Medulla oblongata (tissue), 1 donor: ENCODE results near the gene WNK4.
A peak's percentile ranks its signal among the peaks of the same experiment; 100 is the strongest.

Experiments
- DNase-seq: peaks from one replicate; pipeline ENCODE4 v3.0.0-alpha.2; 2015; ENCODE audit errors: extremely low spot score

The WNK4 gene

GRCh38 chr17:42796066-42796758 lies 15.8 kb downstream of the WNK4 start:
- DNase-seq, result no peak

GRCh38 chr17:42797067-42798007 lies 16.9 kb downstream of the WNK4 start:
- no peak for DNase-seq

- no peak for DNase-seq
Measured at GRCh38 chr17:42798011-42798382, 17.6 kb downstream of the WNK4 start.

DNA sequence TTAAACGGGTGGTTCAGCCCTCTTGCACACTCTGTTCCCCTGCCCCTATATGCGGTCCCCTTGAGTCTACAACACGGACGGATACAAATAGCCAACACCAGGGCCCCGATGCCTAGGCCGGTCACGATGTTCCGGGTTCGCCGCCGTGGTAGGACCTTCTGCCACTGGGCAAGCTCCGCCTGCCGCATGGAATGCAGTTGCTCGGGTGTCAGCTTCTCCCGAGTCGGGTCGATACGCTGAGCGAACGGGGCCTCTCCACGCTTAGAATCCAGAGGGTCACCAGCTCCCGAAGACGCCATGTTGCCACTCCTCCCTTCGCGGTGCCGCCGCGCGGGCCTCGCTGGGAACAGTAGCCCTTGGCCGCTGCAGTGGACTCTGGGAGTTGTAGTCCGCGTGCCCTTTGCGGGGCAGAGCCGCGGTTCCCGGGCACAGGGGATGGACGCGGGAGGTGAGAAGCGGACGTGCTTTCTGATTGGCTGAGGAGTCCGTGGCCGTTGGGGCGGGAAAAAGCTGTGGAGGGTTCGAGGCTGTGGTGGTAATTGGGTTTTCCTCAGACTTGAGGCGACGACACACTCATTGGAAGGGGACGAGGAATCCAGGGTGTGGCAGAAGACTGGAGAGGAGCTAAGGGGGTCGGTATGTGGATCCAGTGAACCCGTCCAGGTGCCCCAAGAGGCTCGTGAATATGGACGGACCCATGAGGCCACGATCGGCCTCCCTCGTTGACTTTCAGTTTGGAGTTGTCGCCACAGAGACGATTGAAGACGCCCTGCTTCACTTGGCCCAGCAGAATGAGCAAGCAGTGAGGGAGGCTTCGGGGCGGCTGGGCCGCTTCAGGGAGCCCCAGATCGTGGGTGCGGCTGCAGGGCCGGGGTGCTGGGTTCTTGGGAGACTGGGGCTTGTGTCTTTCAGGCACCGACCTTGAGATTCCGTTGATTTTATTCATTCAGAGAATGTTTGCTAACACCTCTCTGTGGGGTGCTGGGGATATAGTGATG lies 18.3 kb downstream of the WNK4 start, which contains the start of the genes CNTD1 and COA3:
TSS of gene CNTD1 (plus strand) at position 479 of the 998 bp plus-strand sequence. CDS start at position 686, 207 bp downstream.
TSS of gene COA3 (minus strand) at position 322 of the 998 bp plus-strand sequence. CDS start at position 299, 23 bp downstream.
- peak; percentile 86 for DNase-seq

- DNase-seq, result no peak
Measured at GRCh38 chr17:42803074-42803883, 22.9 kb downstream of the WNK4 start.

- no peak for DNase-seq
Measured at GRCh38 chr17:42804918-42805367, 24.5 kb downstream of the WNK4 start.

DNA sequence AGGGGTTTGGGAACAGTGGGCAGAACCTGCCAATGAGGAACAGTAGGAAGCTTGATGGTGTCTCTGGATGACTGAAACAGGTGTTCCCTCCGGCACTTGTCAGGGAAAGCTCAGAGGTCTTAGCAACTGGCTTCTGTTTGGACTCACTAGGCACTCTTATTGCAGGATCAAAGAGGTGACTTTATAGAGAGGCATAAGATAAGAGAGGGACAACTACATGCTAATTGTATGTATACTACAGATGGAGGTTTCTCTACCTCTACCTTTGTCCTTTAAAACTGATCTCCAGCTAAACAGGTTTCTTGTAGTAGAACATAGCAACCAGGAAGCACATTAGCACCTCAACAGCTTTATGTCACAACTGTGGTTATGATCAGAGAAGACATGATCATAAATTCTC lies 25.8 kb downstream of the WNK4 start:
- DNase-seq, result no peak

DNA sequence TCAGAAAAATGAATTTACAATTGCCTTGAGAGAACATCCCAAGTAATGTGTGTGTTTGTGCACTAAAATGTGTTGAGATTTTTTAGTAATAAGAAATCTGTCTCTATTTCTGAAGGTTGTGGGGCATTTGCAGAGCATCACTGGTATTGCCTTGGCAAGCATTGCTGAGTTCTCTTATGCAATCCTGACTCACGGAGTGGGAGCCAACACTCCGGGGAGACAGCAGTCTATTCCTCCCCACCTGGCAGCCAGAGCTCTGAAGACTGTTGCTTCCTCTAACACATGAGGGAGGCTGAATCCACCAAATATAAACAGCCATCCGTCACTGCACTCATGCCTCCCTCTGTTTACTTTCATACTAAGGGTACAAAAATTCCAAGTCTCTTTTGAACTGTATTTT lies 28.8 kb downstream of the WNK4 start:
- DNase-seq, result peak; percentile 24

GRCh38 chr17:42814633-42815399 lies 34.4 kb downstream of the WNK4 start:
- no peak for DNase-seq

DNA sequence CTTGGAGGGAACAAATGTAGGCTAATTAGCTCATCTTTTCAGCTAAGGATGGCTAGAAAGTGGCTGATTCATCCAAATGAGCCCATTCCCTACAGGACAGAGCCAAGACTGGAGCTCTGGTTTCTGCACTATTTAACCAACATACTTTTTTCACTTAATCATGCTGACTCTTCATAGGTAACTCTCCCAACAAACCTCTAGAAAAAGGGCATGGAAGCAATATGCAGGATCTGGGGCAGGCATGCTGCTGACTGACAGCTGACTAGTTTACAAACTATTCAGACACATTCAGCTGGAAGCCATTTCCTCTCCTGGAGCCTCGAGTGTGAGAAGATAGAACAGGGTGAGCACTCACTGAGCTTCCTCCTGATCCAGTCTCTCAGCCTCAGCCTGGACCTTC lies 37.5 kb downstream of the WNK4 start:
- DNase-seq, result no peak

- DNase-seq, result no peak
Measured at GRCh38 chr17:42818379-42818778, 38.0 kb downstream of the WNK4 start.

GRCh38 chr17:42819939-42820535 lies 39.6 kb downstream of the WNK4 start:
- DNase-seq, result peak; percentile 14

- DNase-seq, result no peak
Measured at GRCh38 chr17:42821176-42821575, 40.8 kb downstream of the WNK4 start.

- no peak for DNase-seq
Measured at GRCh38 chr17:42827472-42827871, 47.1 kb downstream of the WNK4 start.

GRCh38 chr17:42830971-42831370 lies 50.6 kb downstream of the WNK4 start:
- DNase-seq, result no peak

- DNase-seq, result no peak
Measured at GRCh38 chr17:42832213-42832933, 52.0 kb downstream of the WNK4 start.

- peak; percentile 92 for DNase-seq
Measured at GRCh38 chr17:42832934-42833766, 52.7 kb downstream of the WNK4 start, which contains the start of gene PSME3. Gene PSME3, plus strand, starts transcription at chr17:42833397. Its CDS starts 235 bp downstream, at chr17:42833632.
